ENCODE data around the gene WDR59. TPM values are rescaled to one million over a fixed set of nuclear protein-coding genes. Genes with fewer than 3 reads are reported as not detected.

WDR59 gene
- total and polyA plus RNA-seq, 2 of the 4 experiments (the other 2 are of a cell fraction) = 29.4 to 44.6 TPM

DNA sequence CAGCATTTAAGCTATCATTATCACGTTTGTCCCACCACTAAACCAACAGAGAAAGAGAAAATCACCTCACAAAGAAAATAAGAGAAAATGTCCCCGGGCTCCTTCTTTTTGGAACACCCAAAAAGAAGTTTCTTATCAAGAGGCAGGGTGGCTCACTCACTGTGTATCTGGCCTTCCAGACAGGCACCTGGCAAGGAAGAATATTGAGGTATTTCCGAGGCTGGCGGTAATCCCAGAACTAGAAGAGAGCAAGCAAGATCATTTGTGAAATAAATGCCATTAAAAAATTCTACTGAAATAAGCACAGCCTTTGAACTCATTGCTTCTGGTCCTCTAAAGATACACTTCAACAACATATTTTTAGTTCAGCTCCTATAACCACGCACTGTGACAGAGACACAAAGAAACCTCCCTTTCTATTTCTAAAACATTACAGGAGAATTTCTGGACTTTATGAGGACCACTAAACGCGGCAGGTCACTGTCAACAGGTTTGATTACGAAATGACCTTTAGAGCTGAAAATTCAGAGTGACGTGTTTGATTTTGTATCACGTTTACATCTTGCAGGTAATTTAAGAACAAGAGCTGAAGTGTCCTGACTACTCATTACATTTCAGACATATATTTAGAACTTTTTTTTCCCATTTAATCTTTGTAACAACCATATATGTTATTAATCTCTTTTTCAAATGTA is 61.0 kb downstream of the WDR59 start:
- no peak overlapping the region for H4K91ac ChIP-seq (ENCODE audit: insufficient read depth, low read depth, low read length)
- no TSS peak for BruUV-seq (replicated peaks)
- no peak overlapping the region for H3K4me3 ChIP-seq (ENCODE audit: insufficient read depth, low read depth, low read length)
- CTCF ChIA-PET = no interaction called here
- H4K5ac ChIP-seq (ENCODE audit: low read depth, low read length) = no peak overlapping the region
- H2AFZ ChIP-seq (replicated peaks; ENCODE audit: low read length, poor library complexity) = no peak overlapping the region
- POLR2A ChIA-PET (ENCODE audit: unreplicated experiment) = no interaction called here
- no peak overlapping the region for H2BK20ac ChIP-seq (ENCODE audit: low read depth, low read length)
- WGBS, 2 experiments (ENCODE audit: extremely low coverage in 2 of 2, insufficient read length in 1 of 2) = 100% methylated on average over 3 of the region's 10 CpGs; no CpG with 5 or more reads in 1 of the 2 experiments
- no peak overlapping the region for H2BK15ac ChIP-seq (ENCODE audit: low read depth, low read length)
- no peaks in the 10 kb centered on the region for H3K79me1 ChIP-seq (ENCODE audit: low read depth in 1 of 2, low read length in 2 of 2)
- no peak overlapping the region for H3K14ac ChIP-seq (replicated peaks; ENCODE audit: low read depth, low read length)
- H4K8ac ChIP-seq (ENCODE audit: low read depth in 2 of 2, low read length in 2 of 2) = no peak overlapping the region
- TF ChIP-seq RFX5 (IDR thresholded peaks at IDR 0.05; ENCODE audit: low read depth, low read length) = no peak
- no peak for TF ChIP-seq RAD21 (IDR thresholded peaks at IDR 0.05; ENCODE audit: low read length)
- peak; percentile 38; the same call in 1 of the 2 replicates for TF ChIP-seq CEBPB (IDR thresholded peaks at IDR 0.05; ENCODE audit: low read depth, low read length)
- peaks cover 19% of the 10 kb centered on the region for H3K36me3 ChIP-seq (ENCODE audit: control insufficient read depth, insufficient read depth, low read length)
- H3K4me1 ChIP-seq (ENCODE audit: control insufficient read depth, insufficient read depth, low read length) = no peaks in the 10 kb centered on the region
- H2BK5ac ChIP-seq (ENCODE audit: low read depth, low read length, poor library complexity, severe bottlenecking) = no peak overlapping the region
- H3K9ac ChIP-seq (ENCODE audit: low read depth, low read length) = no peak overlapping the region
- DNase-seq (no peak), ATAC-seq (ENCODE audit: low read depth) (no peak)
- H3K9me1 ChIP-seq (ENCODE audit: insufficient read depth, low read length) = 0 out of 2 replicates have a peak, but pooled peaks cover 3% of the 10 kb centered on the region
- no peak overlapping the region for H2BK120ac ChIP-seq (ENCODE audit: low read depth, low read length)
- H3K27ac ChIP-seq (ENCODE audit: insufficient read depth, low read length) = no peak overlapping the region
- H3K18ac ChIP-seq (ENCODE audit: low read depth, low read length) = no peak overlapping the region
- no peak overlapping the region for H3K56ac ChIP-seq (ENCODE audit: extremely low read depth, insufficient read depth, low read length)
- intact Hi-C loops (cut with micrococcal nuclease) (no loop called here), dilution Hi-C loops (cut with HindIII; ENCODE audit: low sequenced_read_pairs, unreplicated experiment) (no loop called here), in situ Hi-C loops (cut with MboI; ENCODE audit: low sequenced_read_pairs) (no loop called here)
- no peaks in the 10 kb centered on the region for H3K27me3 ChIP-seq (ENCODE audit: control insufficient read depth, insufficient read depth, low read length)
- H3K4me2 ChIP-seq (ENCODE audit: low read depth, low read length) = no peak overlapping the region
- no peak overlapping the region for H3K23ac ChIP-seq (ENCODE audit: low read depth, low read length)
- H3K4ac ChIP-seq (ENCODE audit: low read depth, low read length) = no peak overlapping the region
- H3K9me3 ChIP-seq (ENCODE audit: control insufficient read depth, insufficient read depth, low read length) = no peaks in the 10 kb centered on the region
- no peaks in the 10 kb centered on the region for H4K20me1 ChIP-seq (ENCODE audit: insufficient read depth, low read length)
- no peak overlapping the region for H2AK9ac ChIP-seq (replicated peaks; ENCODE audit: low read depth, low read length, poor library complexity)
- H2AK5ac ChIP-seq (ENCODE audit: low read depth, low read length) = no peak overlapping the region

Measured in IMR-90 (cell line).